GM19463 (cell line): ENCODE measurements around the gene PIANP.
A peak's percentile ranks its signal among the peaks of the same experiment; 100 is the strongest.

Source experiments
- ATAC-seq: cut with Tn5 transposase; IDR thresholded peaks from one replicate; pipeline ENCODE4 v1.9.1; 2021; ENCODE audit warnings: mild to moderate bottlenecking, moderate library complexity; ENCODE audit not compliant: unreplicated experiment

The PIANP gene

DNA sequence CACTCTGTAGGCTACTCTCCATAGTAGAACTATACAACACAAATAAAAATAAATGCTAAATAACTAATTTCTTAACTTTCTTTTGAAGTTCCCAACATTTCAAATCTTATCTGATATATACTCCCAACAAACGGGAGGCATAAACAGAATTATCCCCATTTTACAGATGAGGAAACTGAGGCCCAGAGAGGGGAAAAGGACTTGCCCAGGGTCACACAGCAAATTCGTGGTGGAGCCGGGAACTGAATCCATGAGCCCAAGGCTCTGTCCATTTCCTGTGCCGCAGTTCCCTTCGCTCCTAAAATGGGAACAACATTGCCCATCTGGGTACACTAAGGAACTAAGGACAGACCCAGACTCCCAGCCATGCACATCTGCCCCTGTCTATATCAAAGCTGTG lies 23.7 kb downstream of the PIANP start:
- no peak for ATAC-seq

DNA sequence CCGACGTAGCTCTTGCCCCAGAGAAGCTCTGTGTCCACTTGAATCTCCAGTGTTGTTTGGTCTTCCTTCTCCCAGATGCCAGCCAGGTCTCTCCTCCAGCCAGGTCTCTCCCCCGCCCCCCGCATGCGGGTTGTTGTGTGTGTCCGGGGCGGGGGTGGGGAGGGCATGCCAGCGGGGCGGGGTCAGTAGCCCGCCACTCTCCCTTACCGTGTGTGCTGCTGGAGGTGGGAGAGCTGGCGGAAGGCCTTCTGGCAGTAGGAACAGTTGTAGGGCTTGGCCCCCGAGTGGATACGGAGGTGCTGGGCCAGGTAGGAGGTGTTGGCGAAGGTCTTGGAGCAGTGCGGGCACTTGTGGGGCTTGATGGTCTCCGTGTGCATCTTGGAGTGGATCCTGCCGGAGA lies 28.5 kb downstream of the PIANP start:
- no peak for ATAC-seq

DNA sequence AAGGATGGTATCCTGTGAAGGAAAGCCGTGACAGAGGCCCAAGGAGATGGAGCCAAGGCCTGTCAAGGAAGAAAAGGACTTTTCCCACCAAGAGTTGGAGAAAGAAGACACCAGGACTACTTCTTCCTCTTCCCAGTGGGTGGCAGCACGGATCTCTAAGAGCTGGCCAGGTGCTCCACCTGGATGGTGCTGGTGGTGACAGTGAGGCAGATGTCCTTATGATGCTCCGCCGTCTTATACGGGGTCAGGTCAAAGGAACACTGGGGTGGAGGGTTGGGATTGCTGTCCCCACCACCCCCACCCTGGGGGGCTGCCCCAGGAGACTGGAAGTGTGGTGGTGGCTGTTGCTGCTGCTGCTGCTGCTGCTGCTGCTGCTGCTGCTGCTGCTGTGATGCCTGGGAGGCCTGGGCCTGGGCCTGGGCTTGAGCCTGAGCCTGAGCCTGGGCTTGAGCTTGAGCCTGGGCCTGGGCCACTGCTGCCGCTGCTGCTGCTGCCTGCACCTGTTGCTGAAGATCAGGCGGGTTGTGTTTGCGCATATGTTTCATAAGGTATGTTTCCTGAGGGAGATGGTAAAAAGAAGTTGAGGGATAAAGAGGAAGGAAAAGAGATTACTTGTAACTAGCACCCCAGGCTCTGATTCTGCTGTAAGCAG lies 32.9 kb downstream of the PIANP start:
- no peak for ATAC-seq

DNA sequence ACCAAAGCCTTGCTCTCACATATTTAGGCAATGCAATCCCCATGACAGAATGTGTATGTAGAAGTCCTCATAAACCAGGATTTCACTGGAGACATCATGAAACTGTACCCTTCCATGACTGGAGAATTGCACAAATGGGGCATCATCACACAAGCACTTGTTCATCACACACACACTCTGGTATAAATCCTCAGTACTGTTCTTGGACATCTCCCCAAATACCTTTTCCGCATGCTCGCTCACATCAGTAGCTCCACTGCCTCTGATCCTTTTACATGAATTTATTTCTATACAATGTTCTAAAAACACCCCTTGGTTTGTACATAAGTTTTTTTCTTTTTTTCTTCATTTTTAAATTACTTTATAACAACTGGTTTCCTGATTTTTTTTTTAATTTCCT lies 34.4 kb downstream of the PIANP start:
- no peak for ATAC-seq

DNA sequence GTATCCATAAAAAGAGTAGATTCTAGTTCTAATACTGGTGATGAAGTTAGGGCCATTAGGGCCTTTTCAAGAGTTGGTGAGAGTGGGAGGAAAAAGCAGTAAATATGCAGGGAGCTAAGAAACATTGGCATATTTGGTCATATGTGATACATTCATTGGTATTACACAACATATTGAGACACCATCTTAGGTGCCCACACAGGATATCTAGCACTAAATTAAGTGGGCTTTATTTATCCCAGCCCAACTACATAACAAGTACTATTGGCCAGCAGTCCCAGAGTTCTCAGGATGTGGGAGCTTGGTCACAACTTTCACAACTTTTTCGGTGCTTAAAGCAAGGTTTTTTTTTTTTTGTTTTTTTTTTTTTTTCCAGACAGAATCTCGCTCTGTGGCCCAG lies 35.7 kb downstream of the PIANP start:
- ATAC-seq, result no peak

DNA sequence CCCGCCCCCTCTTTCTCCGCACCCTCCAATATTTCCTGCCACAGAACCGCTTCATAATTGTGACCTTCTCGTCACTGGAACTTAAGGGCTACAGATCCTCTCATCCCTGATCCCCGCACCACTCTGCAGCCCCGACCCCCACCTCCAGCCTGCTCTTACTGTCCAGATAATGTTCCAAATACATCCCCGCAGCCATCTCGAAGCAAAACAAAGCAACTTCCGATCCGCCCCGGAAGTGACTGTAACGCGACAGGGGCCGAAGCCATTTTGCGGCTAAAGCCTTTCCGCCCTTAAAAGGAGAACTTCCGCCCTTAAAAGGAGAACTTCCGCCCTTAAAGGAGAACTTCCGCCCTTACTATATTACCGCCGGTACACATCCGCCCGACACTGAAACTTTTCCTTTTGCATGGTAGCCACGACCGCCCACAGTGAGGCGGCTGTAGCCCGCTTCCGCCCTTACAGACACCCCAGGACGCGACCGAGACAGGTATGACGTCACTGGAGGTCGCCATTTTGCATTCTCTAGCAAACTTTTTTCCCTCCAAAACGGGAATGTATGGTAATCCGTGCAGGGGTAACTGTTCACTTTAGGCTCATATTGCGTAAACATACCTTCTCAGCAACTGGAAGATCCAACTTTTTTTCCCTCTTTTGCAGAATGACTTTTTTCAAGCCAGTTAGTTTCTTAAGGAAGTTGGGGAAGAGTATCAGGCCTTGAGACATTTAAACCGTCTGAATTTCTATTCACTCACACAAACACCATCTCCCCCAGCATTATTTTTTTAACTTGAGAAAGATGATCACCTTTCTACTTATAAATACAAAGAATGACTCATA lies 37.5 kb downstream of the PIANP start, which contains the start of gene ING4:
Gene ING4, minus strand, starts transcription at position 214 of the 837 bp plus-strand sequence. Its CDS starts 18 bp downstream, at position 196.
- ATAC-seq, result peak; percentile 100

DNA sequence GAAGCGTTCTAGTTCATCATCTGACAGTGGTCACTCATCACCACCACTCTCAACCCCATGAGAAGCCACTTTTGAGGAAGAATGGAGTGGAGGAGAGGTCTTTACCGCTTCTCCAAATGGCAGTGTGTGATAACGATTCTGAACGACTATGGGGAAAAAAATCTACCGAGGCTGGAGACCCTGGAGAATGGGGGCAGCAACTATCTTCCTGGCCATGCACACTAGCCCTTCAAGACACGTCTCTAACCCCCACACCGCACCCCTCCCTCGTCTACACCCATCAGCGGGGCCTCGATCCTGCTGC lies 38.1 kb downstream of the PIANP start:
- peak; percentile 5 for ATAC-seq

DNA sequence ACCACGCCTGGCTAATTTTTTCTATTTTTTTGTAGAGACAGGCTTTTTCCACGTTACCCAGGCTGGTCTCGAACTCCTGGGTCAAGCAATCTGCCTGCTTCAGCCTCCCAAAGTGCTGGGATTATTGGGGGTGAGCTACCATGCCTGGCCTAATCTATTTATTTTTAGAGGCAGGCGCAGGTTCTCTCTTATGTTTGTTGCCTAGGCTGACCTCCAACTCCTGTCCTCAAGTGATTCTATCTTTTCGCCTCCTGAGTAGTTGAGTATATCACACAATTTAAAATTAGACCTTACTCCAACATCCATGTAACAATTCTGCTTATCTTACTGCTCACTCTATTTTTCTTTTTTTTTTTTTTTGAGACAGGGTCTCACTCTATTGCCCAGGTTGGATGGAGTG lies 46.6 kb downstream of the PIANP start:
- no peak for ATAC-seq

DNA sequence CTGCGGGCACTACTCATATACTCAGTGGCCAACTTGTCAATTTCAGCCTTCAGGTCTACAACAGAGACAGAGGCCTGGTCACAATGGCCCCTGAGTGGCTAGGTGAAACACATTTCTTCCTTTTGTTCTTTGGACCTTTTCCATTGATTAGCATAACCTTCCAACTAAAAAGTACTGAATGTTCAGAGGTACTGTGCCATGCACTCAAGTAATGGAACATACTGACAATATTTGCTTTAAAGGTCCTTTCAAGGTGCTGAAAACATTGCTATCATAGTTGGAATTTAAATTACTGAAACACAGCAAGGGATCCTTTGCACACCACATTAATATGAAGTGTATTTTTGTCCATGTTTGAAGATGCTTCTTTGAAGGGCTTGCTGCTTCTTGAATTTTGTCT lies 47.3 kb downstream of the PIANP start:
- no peak for ATAC-seq

DNA sequence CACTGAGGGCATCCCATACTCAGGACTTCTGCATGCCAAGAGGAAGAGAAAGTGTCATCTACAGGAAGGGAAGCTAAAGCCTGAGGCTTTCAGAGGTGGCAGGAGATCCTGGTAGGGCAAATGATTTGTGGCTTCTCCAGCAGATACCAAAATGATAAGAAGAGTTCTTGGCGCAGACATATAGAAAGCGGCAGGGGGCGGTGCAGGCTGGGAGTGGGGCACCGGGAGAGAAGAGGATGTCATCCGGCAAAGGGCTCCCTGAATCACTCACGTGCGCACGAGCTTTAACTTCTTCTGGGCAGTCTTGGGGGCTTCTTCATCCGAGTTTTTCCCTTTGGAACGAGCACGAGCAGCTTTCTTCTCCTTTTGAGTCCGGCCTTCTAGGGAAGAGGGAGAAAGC lies 48.2 kb downstream of the PIANP start:
- ATAC-seq, result no peak

DNA sequence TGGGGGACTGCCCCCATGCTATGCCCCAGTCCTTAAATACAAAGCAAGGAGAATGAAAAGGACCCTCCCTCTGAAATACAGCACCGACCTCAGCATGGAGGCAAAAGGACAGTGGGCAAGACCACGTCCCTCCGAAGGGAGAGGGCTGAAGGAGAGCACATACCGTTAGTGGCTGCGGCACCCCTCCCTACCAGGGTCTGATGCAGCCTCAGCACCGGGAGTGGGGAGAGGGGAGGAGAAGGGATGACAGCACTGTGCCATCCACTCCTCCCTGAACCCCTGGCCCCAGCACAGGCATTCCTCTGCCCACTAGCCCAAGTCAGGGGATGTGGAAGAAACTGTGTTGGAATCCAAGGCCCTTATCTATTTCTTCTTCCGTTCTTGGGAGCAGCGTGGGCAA lies 49.8 kb downstream of the PIANP start:
- ATAC-seq, result no peak

DNA sequence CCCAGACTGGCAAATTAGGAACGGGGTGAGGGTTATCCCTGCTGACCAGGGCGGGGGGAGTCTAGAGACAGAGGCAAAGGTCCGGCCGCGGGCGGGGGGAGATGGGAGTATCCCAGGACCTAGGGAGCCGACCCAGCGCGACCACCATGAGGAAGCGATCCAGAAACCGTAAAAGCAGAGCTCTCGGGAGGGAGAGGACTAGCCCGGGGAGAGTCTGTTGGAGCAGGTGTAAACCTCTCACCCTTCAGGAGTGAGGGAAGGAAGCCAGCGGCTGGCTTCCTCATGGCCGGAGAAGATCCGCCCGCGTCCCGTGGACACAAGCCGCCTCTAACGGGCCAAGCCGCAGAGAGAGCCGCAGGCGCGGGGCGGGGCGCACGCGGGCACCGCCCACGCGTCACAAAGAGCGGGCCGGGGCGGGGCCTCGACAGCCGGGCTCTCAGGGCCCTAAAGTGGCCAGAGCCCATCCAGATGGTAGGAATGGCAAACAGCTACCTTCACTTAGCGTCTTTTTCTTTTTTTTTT lies 53.5 kb downstream of the PIANP start, which contains the start of gene ACRBP:
Gene ACRBP, minus strand, starts transcription at position 350 of the 522 bp plus-strand sequence. Its CDS starts 66 bp downstream, at position 284.
- ATAC-seq, result no peak

DNA sequence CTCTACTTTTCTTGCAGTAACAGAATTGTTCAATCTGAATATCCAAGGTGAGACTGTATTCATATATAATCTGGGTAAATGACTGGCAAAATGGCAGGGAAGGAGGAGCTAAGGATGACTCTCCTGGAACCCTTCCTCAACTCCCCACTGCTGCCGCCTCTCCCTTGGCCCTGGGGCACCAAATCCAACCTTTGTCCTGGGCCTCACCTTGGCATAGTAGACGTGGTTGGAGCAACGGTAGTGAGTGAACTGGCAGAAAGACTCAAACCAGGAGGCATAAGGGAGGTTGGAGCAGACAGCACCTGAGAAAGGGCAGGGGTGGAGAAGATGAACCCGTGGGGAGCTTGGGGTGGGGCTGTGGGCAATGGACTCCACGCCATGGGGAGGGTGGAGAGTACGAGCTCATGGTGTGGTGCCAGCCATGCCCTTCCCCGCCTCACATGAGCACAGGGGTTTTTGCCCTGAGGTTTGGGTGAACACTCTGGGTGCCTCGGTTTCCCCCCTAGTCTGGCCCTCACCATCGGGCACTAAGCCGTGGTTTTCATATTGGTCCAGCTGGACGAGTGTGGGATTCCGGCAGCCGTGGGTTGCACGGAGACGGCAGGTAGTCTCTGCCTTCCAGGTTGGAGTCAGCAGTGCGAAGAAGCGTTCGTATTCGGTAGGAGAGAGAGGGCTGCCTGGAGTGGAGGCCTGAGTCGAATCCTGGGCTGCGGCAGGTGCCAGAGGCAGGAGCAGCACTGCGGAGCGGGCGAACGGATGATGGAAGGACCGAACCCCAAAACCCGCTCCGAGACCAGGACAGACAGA lies 54.1 kb downstream of the PIANP start:
- ATAC-seq, result no peak

DNA sequence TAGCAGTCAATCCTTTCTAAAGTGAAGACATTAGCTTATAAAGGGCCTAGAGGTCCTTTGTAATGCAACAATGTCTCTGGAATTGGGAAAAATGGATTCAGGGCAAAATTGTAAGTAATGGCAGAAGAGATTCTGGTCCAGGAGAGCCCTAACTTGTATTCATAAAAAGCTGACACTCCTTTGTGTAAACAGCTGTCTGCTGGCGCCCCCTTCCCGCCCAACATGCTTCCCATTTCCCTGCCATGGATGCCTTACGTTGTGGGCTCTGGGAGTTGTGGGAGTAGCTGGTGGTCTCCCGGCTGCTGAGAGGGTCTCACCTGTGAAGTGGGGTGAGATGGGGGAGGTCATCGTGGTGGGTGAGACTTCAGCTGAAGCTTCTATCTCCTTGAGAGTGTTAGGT lies 55.7 kb downstream of the PIANP start:
- ATAC-seq, result no peak

DNA sequence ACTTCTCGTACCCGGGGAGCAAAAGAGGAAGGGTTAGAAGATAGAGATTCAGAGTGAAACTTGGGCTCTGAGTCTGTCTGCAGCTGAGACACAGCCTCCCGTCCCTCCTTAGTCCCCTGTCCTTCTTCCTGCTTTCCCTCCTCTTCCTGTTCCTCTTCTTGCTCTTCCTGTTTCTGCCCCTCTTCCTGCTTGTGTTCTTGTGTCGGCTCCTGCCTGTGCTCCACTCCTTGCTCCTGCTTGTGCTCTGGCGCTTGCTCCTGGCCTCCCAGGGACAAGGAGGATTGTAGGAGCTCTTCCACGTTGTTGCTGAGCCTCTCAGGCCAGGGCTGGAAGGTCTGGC lies 56.4 kb downstream of the PIANP start:
- no peak for ATAC-seq
